ENCODE measurements around the gene CEACAM16.
A peak's percentile ranks its signal among the peaks of the same experiment; 100 is the strongest.
"Not testable (repeated sequence)": the region's sequence is repeated elsewhere in the genome, so short reads cannot be mapped to it uniquely, and the experiment has no call there.

CEACAM16 gene

DNA sequence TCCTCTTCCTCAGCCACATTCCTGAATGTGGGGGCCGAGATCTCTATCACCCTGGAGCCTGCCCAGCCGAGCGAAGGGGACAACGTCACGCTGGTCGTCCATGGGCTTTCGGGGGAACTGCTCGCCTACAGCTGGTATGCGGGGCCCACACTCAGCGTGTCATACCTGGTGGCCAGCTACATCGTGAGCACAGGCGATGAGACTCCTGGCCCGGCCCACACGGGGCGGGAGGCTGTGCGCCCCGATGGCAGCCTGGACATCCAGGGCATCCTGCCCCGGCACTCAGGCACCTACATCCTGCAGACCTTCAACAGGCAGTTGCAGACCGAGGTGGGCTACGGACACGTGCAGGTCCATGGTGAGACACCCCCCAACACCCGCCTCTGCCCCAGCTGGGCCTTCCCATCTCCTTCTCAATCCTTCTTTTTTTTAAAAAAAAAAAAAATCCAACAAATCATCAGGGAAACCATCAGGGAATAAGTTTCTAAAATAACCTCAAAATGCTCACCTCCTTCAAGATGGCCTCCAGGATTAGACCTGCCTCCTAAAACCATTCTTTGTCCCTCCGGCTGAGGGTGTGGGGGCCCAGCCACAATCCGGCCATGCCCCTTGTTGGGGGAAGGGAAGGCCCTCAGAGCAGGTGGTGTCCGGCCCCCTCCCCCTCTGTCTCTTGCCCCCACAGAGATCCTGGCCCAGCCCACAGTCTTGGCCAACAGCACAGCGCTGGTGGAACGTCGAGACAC lies 4.6 kb downstream of the CEACAM16 start:
- no peak for DNase-seq

DNA sequence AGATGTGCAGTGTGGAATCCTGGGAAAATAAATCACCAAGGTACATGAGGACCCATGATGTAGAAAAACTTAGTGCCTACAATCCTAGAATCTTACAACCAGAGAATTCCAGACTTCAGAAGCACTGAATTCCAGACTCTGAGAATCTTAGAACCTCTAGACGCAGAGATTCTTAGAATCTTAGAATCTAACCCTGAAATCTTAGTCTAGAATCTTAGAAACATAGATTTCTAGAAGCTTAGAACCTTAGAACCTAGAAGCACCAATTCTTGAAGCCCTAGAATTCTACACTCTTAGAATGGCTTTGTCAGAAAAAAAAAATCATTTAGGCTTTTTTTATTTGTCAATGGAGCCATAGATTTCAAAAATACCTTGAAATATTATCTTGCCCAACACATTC lies 6.0 kb downstream of the CEACAM16 start:
- no peak for DNase-seq

DNA sequence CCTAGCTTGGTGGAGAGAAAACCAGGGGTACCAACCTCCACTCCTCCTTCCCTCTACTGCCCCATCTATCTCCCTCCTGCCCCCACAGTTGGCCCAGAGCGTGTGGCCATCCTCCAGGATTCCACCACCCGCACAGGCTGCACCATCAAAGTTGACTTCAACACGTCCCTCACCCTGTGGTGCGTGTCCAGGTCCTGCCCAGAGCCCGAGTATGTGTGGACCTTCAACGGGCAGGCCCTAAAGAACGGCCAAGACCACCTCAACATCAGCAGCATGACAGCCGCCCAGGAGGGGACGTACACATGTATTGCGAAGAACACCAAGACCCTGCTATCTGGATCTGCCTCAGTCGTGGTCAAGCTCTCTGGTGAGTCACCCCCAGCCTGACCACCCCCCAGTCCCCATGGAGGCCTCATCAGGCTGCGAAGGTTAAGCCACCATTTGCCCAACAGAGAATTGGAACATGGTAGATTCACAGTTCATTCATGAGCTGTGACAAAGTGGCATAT lies 6.6 kb downstream of the CEACAM16 start:
- no peak for DNase-seq

DNA sequence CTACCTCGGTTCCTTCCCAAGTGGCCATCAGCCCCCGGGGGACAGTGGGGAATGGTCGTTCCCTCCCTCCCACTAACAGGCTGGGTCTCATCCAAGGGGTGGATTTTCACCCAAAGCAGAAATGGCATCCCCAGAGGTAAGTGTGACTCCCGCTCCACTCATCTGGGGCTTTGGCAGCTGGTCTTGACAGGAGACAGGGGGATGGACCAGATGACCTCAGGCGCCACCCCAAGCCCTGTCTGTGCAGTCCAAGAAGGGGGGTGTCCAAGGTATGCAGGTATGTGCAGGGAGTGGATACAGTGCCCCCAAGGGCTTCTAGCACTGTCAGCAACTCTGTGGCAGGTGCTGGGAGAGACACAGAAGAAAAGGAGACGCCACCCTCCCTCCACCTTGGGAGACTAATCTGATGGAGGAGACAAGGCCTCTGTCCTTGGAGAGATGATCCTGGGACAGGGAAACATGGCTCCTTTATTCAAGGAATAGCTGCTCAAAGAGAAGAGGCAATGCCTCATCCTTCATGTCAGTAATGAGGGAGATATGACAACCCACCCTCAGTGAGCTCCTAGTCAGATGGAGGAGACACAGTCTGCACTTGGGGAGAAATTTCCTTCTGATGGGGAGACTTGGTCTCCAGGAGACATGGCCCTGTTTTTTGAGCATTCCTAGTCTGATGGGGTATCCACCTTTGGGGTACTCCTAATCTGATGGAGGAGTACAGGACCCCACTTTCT lies 7.7 kb downstream of the CEACAM16 start:
- DNase-seq, result no peak

DNA sequence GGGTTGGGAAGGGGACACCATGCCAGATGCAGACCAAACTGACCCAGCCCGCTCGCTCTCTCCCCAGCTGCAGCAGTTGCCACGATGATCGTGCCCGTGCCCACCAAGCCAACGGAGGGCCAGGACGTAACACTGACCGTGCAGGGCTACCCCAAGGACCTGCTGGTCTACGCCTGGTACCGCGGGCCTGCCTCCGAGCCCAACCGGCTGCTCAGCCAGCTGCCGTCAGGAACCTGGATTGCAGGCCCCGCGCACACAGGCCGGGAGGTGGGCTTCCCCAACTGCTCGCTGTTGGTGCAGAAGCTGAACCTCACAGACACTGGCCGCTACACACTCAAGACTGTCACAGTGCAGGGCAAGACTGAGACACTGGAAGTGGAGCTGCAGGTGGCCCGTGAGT lies 8.8 kb downstream of the CEACAM16 start:
- DNase-seq, result no peak

DNA sequence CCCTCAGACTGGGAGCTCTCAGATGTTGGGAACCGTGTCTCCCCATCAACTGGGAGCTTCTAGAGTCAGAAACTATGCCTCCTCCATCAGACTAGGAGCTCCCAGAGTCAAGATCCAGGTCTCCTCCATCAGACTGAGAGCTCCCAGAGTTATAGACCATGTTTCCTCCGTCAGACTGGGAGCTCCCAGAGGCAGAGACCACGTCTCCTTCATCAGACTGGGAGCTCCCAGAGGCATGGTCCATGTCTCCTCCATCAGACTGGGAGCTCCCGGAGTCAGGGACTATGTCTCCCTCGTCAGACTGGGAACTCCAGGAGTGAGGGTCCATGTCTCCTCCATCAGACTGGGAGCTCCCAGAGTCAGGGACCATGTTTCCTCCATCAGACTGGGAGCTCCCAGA lies 10.0 kb downstream of the CEACAM16 start:
- no peak for DNase-seq

DNA sequence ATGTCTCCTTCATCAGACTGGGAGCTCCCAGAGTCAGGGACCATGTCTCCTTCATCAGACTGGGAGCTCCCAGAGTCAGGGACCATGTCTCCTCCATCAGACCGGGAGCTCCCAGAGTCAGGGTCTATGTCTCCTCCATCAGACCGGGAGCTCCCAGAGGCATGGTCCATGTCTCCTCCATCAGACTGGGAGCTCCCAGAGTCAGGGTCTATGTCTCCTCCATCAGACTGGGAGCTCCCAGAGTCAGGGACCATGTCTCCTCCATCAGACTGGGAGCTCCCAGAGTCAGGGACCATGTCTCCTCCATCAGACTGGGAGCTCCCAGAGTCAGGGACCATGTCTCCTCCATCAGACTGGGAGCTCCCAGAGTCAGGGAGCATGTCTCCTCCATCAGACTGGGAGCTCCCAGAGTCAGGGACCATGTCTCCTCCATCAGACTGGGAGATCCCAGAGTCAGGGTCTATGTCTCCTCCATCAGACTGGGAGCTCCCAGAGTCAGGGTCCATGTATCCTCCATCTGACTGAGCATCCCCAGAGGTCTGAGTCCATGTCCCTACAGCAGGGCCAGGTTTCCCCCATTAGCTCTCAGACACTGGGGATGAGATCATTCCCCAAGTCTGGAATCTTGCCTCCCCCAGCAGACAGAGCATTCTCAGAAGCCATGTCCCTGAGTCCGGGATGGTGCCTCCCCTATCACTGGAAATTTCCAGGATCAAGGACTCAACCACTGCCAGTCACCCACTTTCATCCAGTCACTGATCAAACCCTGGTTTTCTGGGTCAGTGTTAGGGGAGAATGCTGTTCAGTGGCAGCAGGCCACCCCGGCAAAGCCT lies 10.7 kb downstream of the CEACAM16 start:
- not testable (repeated sequence) for DNase-seq

DNA sequence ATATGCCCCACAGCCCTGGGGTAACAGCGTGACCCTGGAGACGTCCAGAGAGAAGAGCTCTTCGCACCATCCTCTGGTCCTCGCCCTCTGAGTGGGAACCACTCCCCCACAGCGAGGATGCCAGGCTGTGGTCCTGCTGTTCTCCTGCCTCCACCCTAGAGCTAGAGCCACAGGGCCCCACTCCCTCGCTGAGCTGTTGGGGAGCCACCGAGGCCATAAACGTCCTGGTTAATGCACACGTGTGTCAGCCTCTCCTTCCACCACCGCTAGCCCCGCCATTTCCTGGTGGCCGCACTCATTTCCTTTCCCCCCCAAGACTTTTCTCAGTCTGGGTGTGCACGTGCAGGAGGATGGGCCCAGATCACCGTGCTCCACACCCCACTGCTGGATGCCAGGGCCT lies 11.5 kb downstream of the CEACAM16 start:
- DNase-seq, result no peak

DNA sequence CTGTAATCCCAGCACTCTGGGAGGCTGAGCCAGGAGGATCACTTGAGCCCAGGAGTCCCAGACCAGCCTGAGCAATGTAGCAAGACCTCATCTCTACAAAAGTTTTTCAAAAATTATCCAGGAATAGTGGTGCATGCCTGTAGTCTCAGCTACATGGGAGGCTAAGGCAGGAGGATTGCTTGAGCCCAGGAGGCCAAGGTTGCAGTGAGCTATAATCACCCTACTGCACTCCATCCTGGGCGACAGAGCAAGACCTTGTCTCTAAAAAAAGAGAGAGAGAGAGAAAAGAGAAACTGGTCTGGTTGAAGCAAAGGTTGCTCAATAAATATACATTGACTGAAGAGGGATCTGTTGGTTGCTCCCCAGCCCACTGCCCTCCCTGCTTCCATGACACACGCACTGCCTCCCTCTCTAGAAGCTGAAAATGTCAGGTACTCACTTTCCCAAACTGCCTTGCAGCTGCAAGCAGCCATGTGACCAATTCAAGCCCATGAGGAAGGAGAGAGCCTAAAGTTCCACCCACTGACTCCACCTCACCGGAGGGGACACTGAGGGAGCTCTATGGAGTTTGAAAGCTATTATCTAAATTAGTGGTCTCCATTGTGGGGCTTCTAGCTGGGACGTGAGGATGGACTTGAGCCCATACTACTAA lies 14.0 kb downstream of the CEACAM16 start:
- no peak for DNase-seq

DNA sequence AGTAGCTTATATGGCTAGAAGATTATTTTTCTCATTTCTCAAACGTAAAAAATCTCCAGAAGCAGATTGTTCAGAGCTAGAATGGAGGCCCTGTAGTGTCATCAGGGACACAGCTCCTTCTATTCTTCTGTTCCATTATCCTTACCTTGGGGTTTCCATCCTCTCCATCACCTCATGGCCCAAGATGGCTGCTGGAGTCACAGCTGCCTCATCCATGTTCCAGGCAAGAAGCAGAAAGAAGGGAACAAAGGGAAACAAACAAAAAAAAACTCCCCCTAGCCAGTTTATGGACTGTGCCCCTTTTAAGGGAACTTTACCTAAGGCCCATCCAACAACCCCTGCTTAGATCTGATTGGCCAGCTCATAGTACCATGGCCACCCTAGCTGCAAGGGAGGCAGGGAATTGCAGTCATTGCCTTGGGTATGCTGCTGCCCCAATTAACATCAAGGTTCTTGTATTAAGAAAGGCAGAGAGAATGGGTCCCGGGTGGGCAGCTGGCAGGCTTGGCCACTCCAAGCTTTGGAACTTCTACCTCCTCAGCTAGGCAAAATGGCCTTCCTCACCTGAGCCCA lies 15.7 kb downstream of the CEACAM16 start:
- DNase-seq, result no peak

DNA sequence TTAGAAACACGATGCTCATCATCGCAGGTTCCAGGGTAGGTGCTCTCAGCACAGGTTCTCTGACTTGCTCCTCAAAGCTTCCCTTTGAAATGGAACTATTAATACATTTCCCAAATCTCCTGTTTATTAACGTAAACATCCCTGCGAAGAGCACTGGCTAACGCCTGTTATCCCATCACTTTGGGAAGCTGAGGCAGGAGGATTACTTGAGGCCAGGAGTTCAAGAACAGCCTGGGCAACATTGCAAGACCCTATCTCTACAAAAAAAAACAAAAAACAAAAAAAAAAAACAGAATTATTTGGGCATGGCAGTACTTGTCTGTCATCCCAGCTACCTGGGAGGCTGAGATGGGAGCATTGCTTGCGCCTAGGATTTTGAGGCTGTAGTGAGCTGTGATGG lies 18.7 kb downstream of the CEACAM16 start:
- DNase-seq, result no peak

DNA sequence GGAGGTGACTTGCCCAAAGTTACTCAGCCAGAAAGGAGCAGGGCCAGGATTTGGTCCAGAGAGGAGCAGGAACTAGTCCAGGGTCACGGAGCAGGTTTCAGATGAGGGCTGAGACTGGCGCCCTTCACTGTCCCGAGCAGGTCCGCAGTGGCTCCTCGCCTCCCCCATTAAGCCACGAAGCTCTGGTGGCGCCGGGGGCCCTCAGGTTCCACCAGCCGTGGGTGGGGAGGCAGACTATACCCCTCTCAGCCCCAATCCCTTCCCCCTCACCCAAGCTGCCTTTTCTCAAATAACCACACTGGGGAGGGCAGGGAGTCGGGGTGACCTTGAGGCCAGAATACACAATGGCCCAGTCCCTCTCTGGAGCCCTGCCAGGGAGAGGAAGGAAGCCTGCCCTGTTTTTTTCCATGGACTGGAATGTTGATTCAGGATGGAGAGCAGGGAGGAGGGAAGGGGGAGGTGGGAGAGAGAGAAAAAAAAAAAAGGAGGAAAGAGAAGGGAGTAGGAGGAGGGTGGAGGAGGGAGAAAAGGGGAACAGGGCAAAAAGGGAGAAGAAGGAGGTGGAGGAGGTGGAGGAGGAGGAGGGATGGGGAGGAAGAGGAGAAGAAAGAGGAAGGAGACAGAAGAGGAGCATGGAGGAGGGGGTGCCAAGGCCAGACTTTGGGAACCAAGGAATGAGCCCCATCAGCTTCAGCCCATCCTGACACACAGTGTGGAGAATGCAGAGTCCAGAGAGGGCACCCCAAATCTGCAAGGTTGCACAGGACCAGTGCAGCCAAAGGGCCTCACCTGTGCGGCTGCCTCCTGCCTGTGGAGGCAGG lies 19.7 kb downstream of the CEACAM16 start:
- peak in 24 of 51 donors; percentile 1 to 45 (median 17) for DNase-seq

DNA sequence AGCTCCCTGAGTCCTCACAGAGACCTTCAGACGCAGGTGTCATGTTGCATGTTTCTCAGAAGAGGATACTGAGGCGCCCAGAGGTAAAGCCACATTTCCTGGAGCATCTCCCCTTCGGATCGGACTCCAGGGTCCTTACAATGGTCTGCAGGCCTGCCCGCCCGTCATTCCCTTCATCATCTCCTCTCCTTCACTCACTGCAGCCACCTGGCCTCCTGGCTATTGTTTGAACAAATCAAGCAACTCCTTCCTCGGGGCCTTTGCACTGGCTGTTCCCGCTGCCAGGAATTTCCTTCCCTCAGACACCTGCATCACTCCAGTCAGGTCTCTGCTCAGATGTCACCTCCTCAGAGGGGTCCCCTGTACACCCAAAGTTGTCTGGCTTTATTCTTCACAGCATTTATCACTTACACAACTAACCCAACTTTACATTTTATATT lies 20.3 kb downstream of the CEACAM16 start:
- no peak for DNase-seq

DNA sequence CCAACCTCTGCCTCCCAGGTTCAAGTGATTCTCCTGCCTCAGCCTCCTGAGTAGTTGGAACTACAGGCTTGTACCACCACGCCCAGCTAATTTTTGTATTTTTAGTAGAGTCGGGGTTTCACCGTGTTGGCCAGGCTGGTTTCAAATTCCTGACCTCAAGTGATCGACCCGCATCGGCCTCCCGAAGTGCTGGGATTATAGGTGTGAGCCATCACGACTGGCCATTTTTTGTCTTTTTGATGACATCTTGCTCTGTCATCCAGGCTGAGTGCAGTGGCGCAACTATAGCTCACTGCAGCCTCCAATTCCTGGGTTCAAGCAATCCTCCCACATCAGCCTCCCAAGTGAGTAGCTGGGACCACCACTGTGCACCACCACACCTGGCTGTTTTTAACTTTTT lies 21.4 kb downstream of the CEACAM16 start:
- not testable (repeated sequence) for DNase-seq

DNA sequence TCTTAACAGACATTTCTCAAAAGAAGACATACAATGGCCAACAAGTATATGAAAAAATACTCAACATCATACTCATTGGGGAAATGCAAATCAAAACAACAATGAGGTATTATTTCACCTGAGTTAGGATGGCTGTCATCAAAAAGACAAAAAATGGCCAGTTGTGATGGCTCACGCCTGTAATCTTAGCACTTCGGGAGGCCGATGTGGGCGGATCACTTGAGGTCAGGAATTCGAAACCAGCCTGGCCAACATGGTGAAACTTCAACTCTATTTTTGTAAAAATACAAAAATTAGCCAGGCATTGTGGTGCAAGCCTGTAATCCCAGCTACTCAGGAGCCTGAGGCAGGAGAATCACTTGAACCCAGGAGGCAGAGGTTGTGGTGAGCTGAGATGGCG lies 22.0 kb downstream of the CEACAM16 start:
- DNase-seq, result no peak

DNA sequence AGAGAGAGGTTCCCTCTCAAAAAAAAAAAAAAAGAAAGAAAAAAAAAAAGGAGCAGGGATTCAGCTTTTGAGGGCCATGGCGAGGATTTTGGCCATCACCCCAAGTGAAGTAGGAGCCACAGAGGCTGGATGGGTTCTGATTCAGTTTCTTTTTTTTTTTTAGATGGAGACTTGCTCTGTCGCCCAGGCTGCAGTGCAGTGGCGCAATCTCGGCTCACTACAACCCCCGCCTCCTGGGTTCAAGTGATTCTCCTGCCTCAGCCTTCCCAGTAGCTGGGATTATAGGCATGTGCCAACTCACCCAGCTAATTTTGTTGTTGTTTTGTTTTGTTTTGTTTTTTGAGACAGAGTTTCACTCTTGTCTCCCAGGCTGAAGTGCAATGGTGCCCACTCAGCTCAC lies 22.4 kb downstream of the CEACAM16 start:
- DNase-seq, result not testable (repeated sequence)

DNA sequence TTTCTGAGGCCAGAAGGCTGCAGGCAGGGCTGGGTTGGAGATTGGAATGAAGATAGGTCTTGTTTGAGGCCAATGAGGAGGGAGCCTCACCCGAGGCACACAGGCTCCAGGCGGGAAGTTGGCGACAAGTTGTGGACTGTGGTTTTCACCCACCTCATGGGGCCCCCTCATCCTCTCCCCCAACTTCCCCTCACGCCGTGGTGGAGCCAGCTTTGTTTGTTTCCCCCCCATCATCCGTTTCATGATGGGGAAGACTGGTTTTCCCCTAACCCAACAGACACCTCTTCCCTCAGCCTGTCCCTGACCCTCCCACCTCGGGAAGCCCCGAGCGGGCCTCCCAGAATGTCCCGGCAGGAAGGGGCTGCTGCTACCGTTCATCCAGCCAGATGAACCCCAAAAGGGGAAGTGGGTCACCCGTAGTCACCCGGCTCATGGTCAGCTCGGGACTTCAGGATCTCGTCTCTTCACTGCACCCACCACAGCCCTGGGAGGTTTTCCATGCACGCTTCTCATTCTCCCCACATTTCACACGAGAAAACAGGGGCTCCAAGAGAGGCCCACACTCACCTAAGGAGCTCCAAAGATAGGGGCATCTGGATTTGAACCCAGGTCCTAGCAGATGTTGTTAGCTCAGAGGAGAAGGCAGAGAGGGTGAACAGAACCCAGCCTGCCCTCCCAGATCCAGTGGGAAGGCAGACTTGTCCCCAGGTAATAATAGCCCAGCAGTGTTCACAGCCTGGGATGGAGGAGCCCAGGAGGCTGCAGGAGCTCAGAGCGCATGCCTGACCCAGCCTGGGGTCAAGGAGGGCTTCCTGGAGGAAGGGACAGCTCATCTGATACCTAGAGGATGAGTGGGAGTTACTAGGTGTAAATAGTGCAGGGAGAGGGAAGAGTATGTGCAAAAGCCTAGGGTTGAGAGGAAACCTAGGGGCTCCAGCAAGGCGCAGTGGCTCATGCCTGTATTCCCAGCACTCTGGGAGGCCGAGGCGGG lies 23.5 kb downstream of the CEACAM16 start:
- DNase-seq, result peak in 3 of 51 donors; percentile 2 to 25 (median 23)

DNA sequence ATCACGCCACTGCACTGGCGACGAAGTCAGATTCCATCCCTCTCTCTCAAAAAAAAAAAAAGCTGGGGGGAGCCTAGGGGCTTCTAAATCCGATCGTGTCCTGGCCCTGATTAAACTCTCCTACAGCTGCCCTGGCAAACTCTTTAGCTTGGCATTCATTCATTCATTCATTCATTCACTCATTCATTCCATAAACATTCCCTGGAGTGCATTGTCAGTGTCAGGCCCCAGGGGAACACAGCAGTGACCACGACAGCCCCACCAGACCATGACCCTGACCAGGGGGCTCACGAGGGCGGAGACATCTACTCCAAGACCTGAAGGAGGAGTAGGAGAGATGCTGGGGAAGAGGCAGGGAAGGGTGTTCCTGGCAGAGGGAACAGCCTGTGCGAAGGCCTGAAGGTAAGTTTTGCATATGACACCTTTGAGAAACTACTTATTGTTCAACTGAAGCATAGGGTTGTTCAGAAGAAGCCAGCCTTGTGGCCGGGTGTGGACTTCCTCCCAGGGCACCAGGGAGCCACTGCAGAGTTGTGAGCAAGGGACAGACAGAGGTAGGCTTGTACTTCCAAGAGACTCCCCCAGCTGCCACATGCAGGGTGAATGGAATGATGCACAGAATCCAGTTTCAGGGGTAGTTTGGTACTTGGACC lies 24.5 kb downstream of the CEACAM16 start:
- no peak for DNase-seq

Measured in hypothalamus (tissue), 51 donors.